Neural cell (in vitro differentiated cells): ENCODE measurements around the gene CD226.

ENCODE experiments used
- CTCF ChIP-seq: fragments of 450-650 bp; IDR thresholded peaks from 2 replicates; pipeline ENCODE4 v1.5.1; 2014; ENCODE audit warnings: antibody characterized with exemption, mild to moderate bottlenecking, moderate library complexity; ENCODE audit not compliant: poor library complexity, severe bottlenecking
- MXI1 ChIP-seq: fragments of 450-650 bp; conservative IDR thresholded peaks from 2 replicates; pipeline ENCODE4 v1.6.1; 2014; ENCODE audit warnings: antibody characterized with exemption, mild to moderate bottlenecking; ENCODE audit not compliant: poor library complexity, severe bottlenecking
- REST ChIP-seq: IDR thresholded peaks from 2 replicates; pipeline ENCODE4 v1.6.1; 2012; ENCODE audit warnings: borderline replicate concordance
- TAF1 ChIP-seq: IDR thresholded peaks from 2 replicates; pipeline ENCODE4 v1.6.1; 2012; ENCODE audit warnings: low read depth

- TF ChIP-seq CTCF, result no peak
- TF ChIP-seq REST, result no peak
- no peak for TF ChIP-seq TAF1
- TF ChIP-seq MXI1, result no peak
Observed at GRCh38 chr18:69935319-69936190, 12.1 kb downstream of the CD226 start.
